GM06990 (cell line): ENCODE data around the gene TBC1D22A.

Experiments
- DNase-seq: peaks from one replicate; pipeline ENCODE4 v3.0.0-alpha.2; 2011; ENCODE audit not compliant: insufficient read length; ENCODE audit errors: extremely low read depth
- H3K27me3 ChIP-seq: replicated peaks from 2 replicates; pipeline ENCODE4 v1.6.0; 2011; ENCODE audit warnings: low read length; ENCODE audit not compliant: control insufficient read depth, insufficient read depth
- H3K36me3 ChIP-seq: 2 replicates; pipeline ENCODE4 v1.5.1; 2011; ENCODE audit warnings: low read length; ENCODE audit not compliant: control insufficient read depth, insufficient read depth
- H3K4me3 ChIP-seq: replicated peaks from 2 replicates; pipeline ENCODE4 v1.5.1; 2011; ENCODE audit warnings: low read depth, mild to moderate bottlenecking, control low read depth, low read length
- CTCF ChIP-seq: IDR thresholded peaks from 2 replicates; pipeline ENCODE4 v1.5.1; 2011; ENCODE audit warnings: low read length, control low read depth, mild to moderate bottlenecking, inconsistent platforms; ENCODE audit not compliant: insufficient read depth, poor library complexity, severe bottlenecking

The TBC1D22A gene

GRCh38 chr22:46894081-46894671 is 131.7 kb downstream of the TBC1D22A start:
- Histone ChIP-seq H3K27me3 (no peaks in the 10 kb centered on the region), H3K4me3 (no peak overlapping the region), H3K36me3 (peaks cover 14% of the 10 kb centered on the region)
- no peak for DNase-seq
- TF ChIP-seq CTCF, result no peak

- peaks cover 14% of the 10 kb centered on the region for H3K36me3 ChIP-seq
- no peak for DNase-seq
- TF ChIP-seq CTCF, result no peak
- H3K4me3 ChIP-seq, result no peak overlapping the region
- H3K27me3 ChIP-seq, result no peaks in the 10 kb centered on the region
Measured at GRCh38 chr22:46894851-46895640, 132.6 kb downstream of the TBC1D22A start.

- Histone ChIP-seq H3K4me3 (no peak overlapping the region), H3K27me3 (no peaks in the 10 kb centered on the region), H3K36me3 (peaks cover 14% of the 10 kb centered on the region)
- DNase-seq, result no peak
- no peak for TF ChIP-seq CTCF
Measured at GRCh38 chr22:46895753-46896152, 133.3 kb downstream of the TBC1D22A start.

- Histone ChIP-seq H3K27me3 (no peaks in the 10 kb centered on the region), H3K4me3 (no peak overlapping the region), H3K36me3 (peaks cover 14% of the 10 kb centered on the region)
- TF ChIP-seq CTCF, result no peak
- no peak for DNase-seq
Measured at GRCh38 chr22:46896166-46896565, 133.7 kb downstream of the TBC1D22A start.

- no peak for DNase-seq
- no peak for TF ChIP-seq CTCF
- peaks cover 14% of the 10 kb centered on the region for H3K36me3 ChIP-seq
- H3K27me3 ChIP-seq, result no peaks in the 10 kb centered on the region
- no peak overlapping the region for H3K4me3 ChIP-seq
Measured at GRCh38 chr22:46896568-46897245, 134.3 kb downstream of the TBC1D22A start.
